Naive thymus-derived CD8-positive, alpha-beta T cell (primary cell): ENCODE data around the gene FAM120A. TPM values are rescaled to one million over a fixed set of nuclear protein-coding genes. Genes with fewer than 3 reads are reported as not detected.
A peak's percentile ranks its signal among the peaks of the same experiment; 100 is the strongest.

Experiments used
- ATAC-seq, 2 donors: fragments of 150-1000 bp; cut with Tn5 transposase in 1 of 2; sonication (Bioruptor Pico), chemical (Tn5 transposase) in 1 of 2; 1 replicate in 1 of 2; 2 replicates in 1 of 2; pipeline ENCODE4 v1.10.0; 2021; ENCODE audit warnings: mild to moderate bottlenecking in 2 of 2, moderate library complexity in 2 of 2
- POLR2A ChIA-PET: fragments of 350-600 bp; sonication (Branson Sonifier 250); formaldehyde crosslinking; loops from one replicate; lab custom pipeline; 2021; ENCODE audit warnings: antibody characterized with exemption; lab: Charles Lee
- DNase-seq, 10 donors: peaks; one replicate each; pipeline versions ENCODE4 v3.0.0 to v3.0.0-alpha.2; 2020 to 2022
- H3K27ac Mint-ChIP-seq, 10 donors: one replicate each; pipeline ENCODE4 v1.8.0; 2020 to 2022; ENCODE audit warnings: mild to moderate bottlenecking in 10 of 10, mixed read lengths in 10 of 10, moderate library complexity in 4 of 10, inconsistent platforms in 1 of 10
- H3K27me3 Mint-ChIP-seq, 5 donors: one replicate each; pipeline ENCODE4 v1.8.0; 2021 to 2022; ENCODE audit warnings: mixed read lengths in 5 of 5
- H3K36me3 Mint-ChIP-seq, 3 donors: one replicate each; pipeline ENCODE4 v1.8.0; 2020 to 2022; ENCODE audit warnings: mixed read lengths in 3 of 3, mild to moderate bottlenecking in 2 of 3, inconsistent platforms in 1 of 3
- H3K4me1 Mint-ChIP-seq, 4 donors: one replicate each; pipeline ENCODE4 v1.8.0; 2021 to 2022; ENCODE audit warnings: mixed read lengths in 4 of 4
- H3K4me3 Mint-ChIP-seq, 10 donors: one replicate each; pipeline ENCODE4 v1.8.0; 2020 to 2022; ENCODE audit warnings: mild to moderate bottlenecking in 10 of 10, mixed read lengths in 10 of 10, moderate library complexity in 6 of 10, inconsistent platforms in 1 of 10
- H3K9me3 Mint-ChIP-seq, 9 donors: one replicate each; pipeline ENCODE4 v1.8.0; 2020 to 2022; ENCODE audit warnings: mixed read lengths in 9 of 9, mild to moderate bottlenecking in 3 of 9, inconsistent platforms in 1 of 9, moderate library complexity in 1 of 9
- polyA plus RNA-seq, 3 donors: library from polyadenylated mRNA; unstranded; fragments of 300-500 nt; fragmentation: Illumina TruSeq; gene quantifications; one replicate each; pipeline ENCODE4 v1.2.3, GENCODE V29; 2021
- total RNA-seq, 8 experiments: library from RNA in 2 of 8; stranded (reverse) in 2 of 8; gene quantifications; one replicate each; pipeline ENCODE4 v1.2.3 and lab custom pipeline; 2021 to 2026

The FAM120A gene
- total and polyA plus RNA-seq, 5 experiments from 2014 or later: 7.8 to 85.4 (median 10.7) TPM

DNA sequence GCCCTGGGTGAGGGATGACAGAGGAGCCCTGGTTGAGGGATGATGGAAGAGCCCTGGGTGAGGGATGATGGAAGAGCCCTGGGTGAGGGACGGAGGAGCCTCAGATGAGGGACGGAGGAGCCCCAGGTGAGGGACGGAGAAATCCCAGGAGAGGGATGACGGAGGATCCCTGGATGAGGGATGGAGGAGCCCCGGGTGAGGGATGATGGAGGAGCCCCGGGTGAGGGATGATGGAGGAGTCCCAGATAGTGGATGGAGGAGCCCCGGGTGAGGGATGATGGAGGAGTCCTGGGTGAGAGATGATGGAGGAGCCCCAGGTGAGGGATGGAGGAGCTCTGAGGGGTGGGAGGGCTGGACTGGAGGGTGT lies 135.8 kb downstream of the FAM120A start:
- peaks cover 42 to 80% (median 60%) of the 10 kb centered on the region in 4 donors for H3K4me1 Mint-ChIP-seq

GRCh38 chr9:93587651-93588347 lies 136.3 kb downstream of the FAM120A start:
- peak overlapping the region in 6 of 10 donors; percentile 11 to 94 (median 49) for H3K27ac Mint-ChIP-seq
- peaks cover 38 to 80% (median 61%) of the 10 kb centered on the region in 4 donors for H3K4me1 Mint-ChIP-seq
- DNase-seq (no peak), ATAC-seq (no peak)
- POLR2A ChIA-PET: no interaction called here
- H3K4me3 Mint-ChIP-seq: no peak overlapping the region
- H3K9me3 Mint-ChIP-seq: peaks cover 0 to 15% (median 4%) of the 10 kb centered on the region in 9 donors
- no peaks in the 10 kb centered on the region for H3K27me3 Mint-ChIP-seq
- H3K36me3 Mint-ChIP-seq: peaks cover 0 to 19% (median 7%) of the 10 kb centered on the region in 3 donors

More for the DNA sequence above, 135.8 kb downstream of the FAM120A start:
- Mint-ChIP-seq H3K27me3 (no peaks in the 10 kb centered on the region), H3K36me3 (peaks cover 0 to 22% (median 7%) of the 10 kb centered on the region in 3 donors), H3K9me3 (peaks cover 0 to 15% (median 4%) of the 10 kb centered on the region in 9 donors), H3K27ac (peak overlapping the region in 2 of 10 donors; percentile 83 to 94), H3K4me3 (no peak overlapping the region)
- POLR2A ChIA-PET: no interaction called here
- DNase-seq (no peak), ATAC-seq (no peak)

GRCh38 chr9:93588641-93589609 lies 137.4 kb downstream of the FAM120A start:
- POLR2A ChIA-PET: no interaction called here
- H3K4me1 Mint-ChIP-seq: peaks cover 41 to 78% (median 64%) of the 10 kb centered on the region in 4 donors
- no peaks in the 10 kb centered on the region for H3K27me3 Mint-ChIP-seq
- peak overlapping the region; percentile 30 to 90 (median 68) for H3K27ac Mint-ChIP-seq
- peaks cover 0 to 11% (median 2%) of the 10 kb centered on the region in 9 donors for H3K9me3 Mint-ChIP-seq
- H3K36me3 Mint-ChIP-seq: peaks cover 0 to 14% (median 7%) of the 10 kb centered on the region in 3 donors
- peak overlapping the region in 1 of 10 donors; percentile 26 for H3K4me3 Mint-ChIP-seq
- no peak for DNase-seq
- ATAC-seq: no peak

- POLR2A ChIA-PET: no interaction called here
- ATAC-seq (peak in 1 of 2 donors; percentile 47), DNase-seq (no peak)
- Mint-ChIP-seq H3K36me3 (peaks cover 0 to 6% (median 4%) of the 10 kb centered on the region in 3 donors), H3K27ac (peak overlapping the region; percentile 30 to 83 (median 68)), H3K4me1 (peaks cover 39 to 79% (median 60%) of the 10 kb centered on the region in 4 donors), H3K27me3 (no peaks in the 10 kb centered on the region), H3K9me3 (peaks cover 0 to 3% (median 0%) of the 10 kb centered on the region in 9 donors), H3K4me3 (peak overlapping the region in 5 of 10 donors; percentile 7 to 55 (median 33))
Measured at GRCh38 chr9:93589688-93590087, 138.2 kb downstream of the FAM120A start.

DNA sequence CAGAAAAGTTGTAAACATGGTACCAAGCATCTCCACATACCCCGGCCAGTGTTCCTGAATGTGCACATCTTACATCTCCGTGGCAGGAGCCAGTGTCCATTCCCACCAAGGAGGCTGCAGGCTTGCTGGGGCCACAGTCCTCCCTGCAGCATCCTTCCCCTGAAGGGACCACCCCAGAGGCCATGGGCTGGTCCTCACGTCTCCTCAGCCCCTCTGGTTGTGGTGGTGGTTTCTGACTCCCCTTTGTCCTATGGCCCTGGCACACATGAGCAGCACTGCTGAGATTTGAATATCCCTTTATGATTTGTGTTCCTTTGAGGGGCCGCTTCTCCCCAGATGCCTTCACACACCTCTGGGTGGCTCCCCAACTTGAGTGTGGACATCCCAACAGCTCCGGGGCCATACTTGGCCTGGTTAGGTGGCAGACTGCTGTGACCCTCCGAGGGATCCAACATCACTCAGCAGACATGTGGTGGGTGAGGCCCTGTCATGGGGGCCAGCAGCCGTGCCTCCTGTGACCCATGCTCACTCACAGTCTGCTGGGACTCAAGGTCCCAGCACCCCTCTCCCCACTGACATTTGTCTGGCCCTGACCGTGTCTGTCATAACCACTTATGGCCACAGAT lies 139.2 kb downstream of the FAM120A start:
- H3K27ac Mint-ChIP-seq: peak overlapping the region in 7 of 10 donors; percentile 12 to 83 (median 57)
- H3K36me3 Mint-ChIP-seq: peaks cover 0 to 4% (median 0%) of the 10 kb centered on the region in 3 donors
- no peaks in the 10 kb centered on the region for H3K27me3 Mint-ChIP-seq
- H3K9me3 Mint-ChIP-seq: no peaks in the 10 kb centered on the region
- DNase-seq (no peak), ATAC-seq (no peak)
- POLR2A ChIA-PET: no interaction called here
- H3K4me1 Mint-ChIP-seq: peaks cover 36 to 74% (median 60%) of the 10 kb centered on the region in 4 donors
- H3K4me3 Mint-ChIP-seq: peak overlapping the region in 1 of 10 donors; percentile 10

- no peaks in the 10 kb centered on the region for H3K27me3 Mint-ChIP-seq
- peaks cover 42 to 78% (median 65%) of the 10 kb centered on the region in 4 donors for H3K4me1 Mint-ChIP-seq
- ATAC-seq (no peak), DNase-seq (no peak)
- POLR2A ChIA-PET: no interaction called here
- H3K4me3 Mint-ChIP-seq: no peak overlapping the region
- no peaks in the 10 kb centered on the region for H3K9me3 Mint-ChIP-seq
- H3K27ac Mint-ChIP-seq: peak overlapping the region in 5 of 10 donors; percentile 38 to 88 (median 48)
- H3K36me3 Mint-ChIP-seq: peaks cover 0 to 4% (median 0%) of the 10 kb centered on the region in 3 donors
Measured at GRCh38 chr9:93591301-93592007, 140.0 kb downstream of the FAM120A start.

DNA sequence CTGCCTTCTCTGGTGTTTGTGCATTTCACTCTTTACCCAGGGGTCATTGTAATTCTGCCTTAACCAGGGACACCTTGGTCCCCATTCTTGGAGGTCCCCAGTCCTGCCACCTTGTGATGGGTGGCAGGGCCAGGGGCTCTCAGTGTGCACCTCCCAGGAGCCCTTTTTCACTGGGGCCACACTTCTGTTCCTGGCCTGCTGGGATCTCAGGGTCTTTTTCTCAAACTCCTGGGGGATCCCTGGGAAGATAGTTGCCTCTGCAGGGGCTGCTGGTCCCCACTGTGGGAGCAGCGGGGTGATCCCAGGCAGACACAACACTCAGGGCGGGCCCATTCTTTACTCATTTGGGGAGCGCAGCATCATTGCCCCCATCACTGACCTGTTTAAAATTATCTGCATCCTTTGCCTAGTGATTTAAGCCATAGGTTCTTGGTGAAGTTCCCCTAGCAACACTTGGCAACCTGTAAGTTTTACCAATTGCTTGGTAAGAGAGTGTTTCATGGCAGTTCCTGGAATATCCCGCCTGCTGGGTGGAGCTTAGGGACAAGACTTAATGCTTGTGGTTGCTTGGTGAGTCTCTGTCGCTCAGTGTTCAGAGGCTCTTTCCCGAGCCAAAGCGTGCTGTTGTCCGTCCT lies 140.6 kb downstream of the FAM120A start:
- DNase-seq (no peak), ATAC-seq (no peak)
- Mint-ChIP-seq H3K36me3 (peaks cover 0 to 4% (median 0%) of the 10 kb centered on the region in 3 donors), H3K9me3 (no peaks in the 10 kb centered on the region), H3K4me1 (peaks cover 36 to 75% (median 62%) of the 10 kb centered on the region in 4 donors), H3K4me3 (no peak overlapping the region), H3K27me3 (no peaks in the 10 kb centered on the region), H3K27ac (peak overlapping the region in 6 of 10 donors; percentile 19 to 88 (median 40))
- POLR2A ChIA-PET: no interaction called here

DNA sequence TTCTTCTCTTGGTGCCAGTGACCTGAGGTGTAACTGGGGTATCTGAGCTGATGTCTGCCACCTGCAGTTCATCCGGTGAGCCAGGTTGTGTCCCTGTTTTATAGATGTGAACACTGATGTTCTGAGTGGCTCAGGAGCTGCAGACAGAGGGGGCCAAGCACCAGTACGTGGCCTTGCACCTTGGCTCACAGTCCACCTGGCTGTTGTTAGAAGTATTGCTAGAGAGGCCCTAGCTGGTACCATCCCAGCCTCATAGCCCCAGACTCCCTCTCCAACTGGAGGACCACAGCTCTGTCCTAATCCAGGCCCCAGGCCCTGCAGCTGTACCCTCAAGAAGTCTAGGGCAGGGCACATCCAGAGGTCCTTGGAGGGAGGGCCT lies 141.1 kb downstream of the FAM120A start:
- DNase-seq: no peak
- no peaks in the 10 kb centered on the region for H3K27me3 Mint-ChIP-seq
- ATAC-seq: peak in 1 of 2 donors; percentile 49
- H3K4me3 Mint-ChIP-seq: no peak overlapping the region
- H3K4me1 Mint-ChIP-seq: peaks cover 35 to 75% (median 64%) of the 10 kb centered on the region in 4 donors
- POLR2A ChIA-PET: no interaction called here
- H3K36me3 Mint-ChIP-seq: peaks cover 0 to 4% (median 0%) of the 10 kb centered on the region in 3 donors
- peak overlapping the region in 2 of 10 donors; percentile 10 to 19 for H3K27ac Mint-ChIP-seq
- no peaks in the 10 kb centered on the region for H3K9me3 Mint-ChIP-seq

DNA sequence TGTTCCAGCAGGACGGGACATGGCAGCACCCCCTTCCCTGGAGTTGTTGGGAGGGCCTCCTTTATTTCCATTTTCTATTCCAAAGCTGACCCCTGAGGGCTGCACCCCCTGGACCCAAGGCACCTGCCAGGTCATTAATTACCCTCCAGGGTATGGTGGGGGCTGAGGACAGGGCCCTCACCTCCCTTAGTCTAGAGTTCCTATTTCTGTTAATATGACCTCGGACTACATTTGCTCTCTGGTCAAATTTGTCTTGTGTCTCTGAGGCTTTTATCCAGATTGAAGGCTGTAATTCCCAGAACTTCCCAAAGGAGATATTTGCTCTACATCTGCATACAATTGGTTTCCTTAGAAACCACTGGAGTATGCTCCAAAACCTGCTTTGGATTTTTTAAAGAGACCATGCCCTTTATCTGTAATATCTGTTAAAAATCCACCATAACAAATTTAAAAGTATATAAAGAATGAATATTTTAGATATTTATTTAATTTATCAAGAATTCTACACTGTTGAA lies 141.7 kb downstream of the FAM120A start:
- ATAC-seq (no peak), DNase-seq (no peak)
- Mint-ChIP-seq H3K36me3 (peaks cover 0 to 4% (median 0%) of the 10 kb centered on the region in 3 donors), H3K4me3 (no peak overlapping the region), H3K27ac (peak overlapping the region in 2 of 10 donors; percentile 25 to 41), H3K4me1 (peaks cover 37 to 75% (median 67%) of the 10 kb centered on the region in 4 donors), H3K27me3 (no peaks in the 10 kb centered on the region), H3K9me3 (no peaks in the 10 kb centered on the region)
- POLR2A ChIA-PET: no interaction called here

DNA sequence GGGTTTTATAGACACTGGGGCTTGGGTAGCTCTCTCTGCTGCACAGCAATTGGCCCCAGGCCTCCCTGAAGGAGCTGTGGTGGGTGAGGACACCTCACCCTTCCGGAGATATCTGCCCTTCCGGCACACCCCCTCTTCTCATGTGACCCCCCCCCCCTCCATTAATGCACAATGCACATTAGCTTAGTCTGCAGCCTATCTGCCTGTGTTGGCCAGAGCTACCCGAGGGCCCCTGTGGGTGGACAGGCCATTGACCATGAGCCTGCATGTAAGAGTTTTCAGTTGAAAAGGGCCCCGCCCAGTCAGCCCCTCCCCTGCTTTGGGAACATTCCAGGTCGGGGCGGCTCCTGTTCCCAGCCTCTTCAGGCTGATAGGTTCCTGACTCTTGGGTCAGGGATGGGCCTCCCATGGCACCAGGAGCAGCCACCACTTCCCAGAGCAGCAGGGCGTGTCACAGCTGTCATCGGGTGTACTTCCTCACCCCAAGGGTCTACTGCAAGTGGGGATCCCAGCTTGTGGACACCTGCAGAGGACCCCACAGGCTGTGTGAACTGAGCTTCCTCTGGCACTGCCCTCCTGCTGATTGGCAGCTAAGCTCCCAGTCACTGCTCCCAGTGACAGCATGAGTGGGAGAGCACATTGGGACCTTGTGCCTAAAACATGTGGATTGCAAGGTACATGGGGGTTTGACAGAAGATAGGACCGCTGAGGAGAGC lies 142.7 kb downstream of the FAM120A start:
- Mint-ChIP-seq H3K27me3 (no peaks in the 10 kb centered on the region), H3K36me3 (peaks cover 0 to 4% (median 0%) of the 10 kb centered on the region in 3 donors), H3K27ac (peak overlapping the region in 1 of 10 donors; percentile 27), H3K4me3 (no peak overlapping the region), H3K9me3 (no peaks in the 10 kb centered on the region), H3K4me1 (peaks cover 37 to 75% (median 71%) of the 10 kb centered on the region in 4 donors)
- peak in 1 of 10 donors; percentile 3 for DNase-seq
- POLR2A ChIA-PET: interaction anchor here (0.6 kb wide), 1 partner anchor 24 kb away, joined by 4 read pairs; no protein-coding TSS in a partner anchor
- no peak for ATAC-seq
